ENCODE measurements around the gene FRMD3.

The FRMD3 gene

DNA sequence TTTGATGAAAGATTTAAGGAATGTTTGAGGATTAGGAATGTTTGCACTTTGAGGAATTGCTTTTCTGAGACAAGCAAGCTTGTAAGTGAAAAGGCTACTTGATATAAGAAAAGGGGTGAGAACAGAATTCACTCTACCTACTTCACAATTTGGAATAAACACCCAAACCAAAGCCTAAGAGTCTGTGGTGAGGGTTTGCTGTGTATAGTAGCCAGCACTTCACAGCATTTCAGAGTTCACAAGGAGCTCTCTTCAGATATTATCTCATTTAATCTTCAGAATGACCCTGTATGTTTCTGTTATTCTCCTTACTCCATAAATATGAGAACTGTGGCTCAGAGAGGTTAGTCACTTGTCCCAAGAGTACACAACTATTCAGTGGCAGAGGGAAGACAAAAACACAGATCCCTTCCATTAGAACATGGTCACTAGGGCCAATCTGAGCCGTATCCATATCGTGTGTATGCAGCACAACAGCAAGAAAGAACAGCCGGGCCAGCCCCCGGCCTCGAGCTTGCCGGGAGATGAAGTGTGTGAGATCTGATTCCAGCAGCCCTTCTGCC lies 92.4 kb downstream of the FRMD3 start:
- TF ChIP-seq, protein P1, sequence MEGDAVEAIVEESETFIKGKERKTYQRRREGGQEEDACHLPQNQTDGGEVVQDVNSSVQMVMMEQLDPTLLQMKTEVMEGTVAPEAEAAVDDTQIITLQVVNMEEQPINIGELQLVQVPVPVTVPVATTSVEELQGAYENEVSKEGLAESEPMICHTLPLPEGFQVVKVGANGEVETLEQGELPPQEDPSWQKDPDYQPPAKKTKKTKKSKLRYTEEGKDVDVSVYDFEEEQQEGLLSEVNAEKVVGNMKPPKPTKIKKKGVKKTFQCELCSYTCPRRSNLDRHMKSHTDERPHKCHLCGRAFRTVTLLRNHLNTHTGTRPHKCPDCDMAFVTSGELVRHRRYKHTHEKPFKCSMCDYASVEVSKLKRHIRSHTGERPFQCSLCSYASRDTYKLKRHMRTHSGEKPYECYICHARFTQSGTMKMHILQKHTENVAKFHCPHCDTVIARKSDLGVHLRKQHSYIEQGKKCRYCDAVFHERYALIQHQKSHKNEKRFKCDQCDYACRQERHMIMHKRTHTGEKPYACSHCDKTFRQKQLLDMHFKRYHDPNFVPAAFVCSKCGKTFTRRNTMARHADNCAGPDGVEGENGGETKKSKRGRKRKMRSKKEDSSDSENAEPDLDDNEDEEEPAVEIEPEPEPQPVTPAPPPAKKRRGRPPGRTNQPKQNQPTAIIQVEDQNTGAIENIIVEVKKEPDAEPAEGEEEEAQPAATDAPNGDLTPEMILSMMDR (IDR thresholded peaks at IDR 0.05; ENCODE audit: low read depth, low read length): no peak
- H3K4me3 ChIP-seq (ENCODE audit: low read depth, low read length): no peak overlapping the region

DNA sequence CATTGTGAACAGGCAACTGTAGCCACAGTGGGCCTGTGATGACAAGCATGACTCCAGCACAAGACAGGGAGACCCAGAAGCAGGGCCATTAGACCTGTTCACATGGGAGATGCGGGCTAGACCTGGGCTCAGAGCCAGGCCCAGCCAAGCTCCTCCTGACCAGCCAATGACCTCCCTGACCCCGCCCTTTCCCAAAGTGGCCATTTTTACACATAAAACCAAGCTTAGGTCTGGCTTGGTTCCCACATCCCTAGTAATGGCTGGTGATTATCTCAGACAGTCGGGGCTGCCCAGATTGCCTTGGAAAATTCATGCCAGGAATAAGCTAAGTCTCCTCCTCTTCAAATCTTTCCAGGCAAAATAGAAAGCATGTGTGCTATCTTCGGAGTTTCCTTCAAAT lies 94.1 kb downstream of the FRMD3 start:
- no peak overlapping the region for H3K4me3 ChIP-seq (ENCODE audit: low read depth, low read length)
- TF ChIP-seq, protein P1 (IDR thresholded peaks at IDR 0.05; ENCODE audit: low read depth, low read length): no peak

DNA sequence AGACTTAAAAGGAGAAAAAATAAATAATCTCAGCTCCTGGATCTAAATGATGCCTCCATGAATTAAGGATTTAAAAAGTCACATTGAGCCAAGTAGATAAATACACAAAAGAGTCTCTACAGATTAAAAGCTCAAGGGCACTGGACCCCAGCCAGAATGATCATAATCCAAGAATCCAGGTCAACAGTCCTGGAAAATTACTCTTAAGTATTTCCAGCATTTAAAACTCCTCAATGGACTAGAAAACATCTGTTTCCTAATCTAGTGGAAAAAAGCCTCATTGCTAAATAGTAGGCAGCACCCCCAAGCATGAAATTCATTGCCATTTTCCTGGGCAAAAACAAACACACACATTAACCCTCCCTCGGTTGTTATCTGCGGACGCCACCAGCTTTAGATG lies 96.8 kb downstream of the FRMD3 start:
- no peak overlapping the region for H3K4me3 ChIP-seq (ENCODE audit: low read depth, low read length)

DNA sequence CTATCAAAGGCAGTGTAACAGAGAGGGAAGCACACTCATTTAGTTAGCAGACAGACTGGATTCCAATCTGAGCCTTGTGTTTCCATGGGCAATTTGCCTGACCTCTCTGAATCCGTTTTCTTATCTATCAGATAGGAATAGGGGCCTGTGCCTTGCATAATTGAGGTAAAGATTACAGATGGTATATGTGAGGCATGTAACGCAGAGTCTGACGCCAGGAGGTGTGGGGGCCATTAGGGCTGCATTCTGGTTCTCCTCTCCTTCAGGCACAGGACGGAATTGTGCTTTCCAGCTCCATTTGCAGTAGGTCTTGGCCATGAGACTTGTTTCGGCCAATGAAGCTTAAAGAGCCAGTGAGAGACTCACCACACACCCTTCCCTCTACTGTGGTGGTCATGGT lies 97.6 kb downstream of the FRMD3 start:
- no peak overlapping the region for H3K4me3 ChIP-seq (ENCODE audit: low read depth, low read length)
- TF ChIP-seq, protein P1 (IDR thresholded peaks at IDR 0.05; ENCODE audit: low read depth, low read length): no peak

More for the DNA sequence above, 96.8 kb downstream of the FRMD3 start:
- TF ChIP-seq, protein P1 (IDR thresholded peaks at IDR 0.05; ENCODE audit: low read depth, low read length): no peak

DNA sequence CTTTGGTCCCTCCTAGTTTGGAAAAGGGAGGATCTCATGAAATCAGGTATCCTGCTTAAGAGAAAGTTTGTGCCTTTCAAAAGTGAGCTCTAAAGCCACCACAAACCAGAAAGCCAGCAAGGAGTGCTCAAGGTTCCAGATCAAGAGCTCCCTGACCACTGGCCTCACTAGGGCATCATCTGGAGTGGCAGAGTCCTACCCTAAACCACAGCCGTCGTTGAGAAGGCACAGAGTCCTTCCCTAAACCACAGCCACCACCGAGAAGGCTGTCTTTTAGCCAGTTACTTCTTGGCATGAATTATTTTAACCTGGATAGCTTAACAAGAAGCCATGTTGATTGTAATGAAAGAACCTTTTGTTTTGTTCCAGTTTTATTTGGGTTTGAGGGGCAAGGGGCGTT lies 102.9 kb downstream of the FRMD3 start:
- TF ChIP-seq, protein P1 (IDR thresholded peaks at IDR 0.05; ENCODE audit: low read depth, low read length): no peak
- H3K4me3 ChIP-seq (ENCODE audit: low read depth, low read length): no peak overlapping the region

DNA sequence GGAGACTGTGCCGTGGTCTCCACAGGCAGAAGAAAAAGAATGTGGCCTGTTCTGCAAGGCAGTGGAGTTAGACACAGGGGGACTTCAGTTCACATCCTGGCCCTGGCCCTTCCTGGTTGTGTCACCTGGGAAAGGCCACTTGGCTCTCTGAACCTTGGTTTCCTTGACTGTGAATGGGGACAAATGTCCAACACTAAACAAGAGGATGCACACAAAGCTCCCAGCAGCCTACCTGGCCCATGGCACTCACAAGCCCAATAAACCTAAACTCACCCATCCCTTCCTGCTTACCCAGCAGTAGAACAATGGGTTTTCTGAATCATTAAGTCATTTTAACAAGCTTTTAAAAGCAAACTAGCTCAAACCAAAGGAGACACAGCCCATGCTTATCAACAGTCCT lies 103.9 kb downstream of the FRMD3 start:
- no peak overlapping the region for H3K4me3 ChIP-seq (ENCODE audit: low read depth, low read length)
- TF ChIP-seq, protein P1 (IDR thresholded peaks at IDR 0.05; ENCODE audit: low read depth, low read length): no peak

DNA sequence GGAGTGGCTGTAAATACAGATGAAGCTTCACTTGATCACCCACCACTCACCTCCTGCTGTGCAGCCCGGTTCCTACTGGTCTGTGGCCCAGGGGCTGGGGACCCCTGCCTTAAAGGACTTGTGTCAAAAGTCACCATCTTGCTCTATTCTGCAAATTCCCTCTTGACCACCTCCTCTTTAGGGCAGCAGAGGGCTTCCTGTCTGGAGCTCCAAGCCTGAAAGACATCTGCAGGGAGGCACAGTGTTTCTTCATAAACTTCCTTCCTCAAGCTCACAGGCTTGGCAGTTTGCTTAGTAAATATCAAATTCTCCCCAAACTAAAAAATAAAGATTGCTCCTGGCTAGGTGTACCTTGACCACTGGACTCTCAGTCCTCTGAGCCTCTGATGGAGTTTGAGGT lies 104.4 kb downstream of the FRMD3 start:
- no peak overlapping the region for H3K4me3 ChIP-seq (ENCODE audit: low read depth, low read length)
- TF ChIP-seq, protein P1 (IDR thresholded peaks at IDR 0.05; ENCODE audit: low read depth, low read length): no peak

Measured in WI38 (cell line).